MM.1S (cell line): Measurements from ENCODE around the gene TRAF3IP1.
"Not testable (repeated sequence)": the region's sequence is repeated elsewhere in the genome, so short reads cannot be mapped to it uniquely, and the experiment has no call there.

ENCODE experiments used
- DNase-seq: peaks from one replicate; pipeline ENCODE4 v3.0.0-alpha.2; 2015
- H2AFZ ChIP-seq: fragments of 300-600 bp; sonication (generic); 2 replicates; pipeline ENCODE4 v1.6.0; 2016; ENCODE audit warnings: antibody characterized with exemption, low read length
- H3F3A ChIP-seq: fragments of 300-600 bp; sonication (generic); 2 replicates; pipeline ENCODE4 v1.6.1; 2016; ENCODE audit warnings: mild to moderate bottlenecking, antibody characterized with exemption, low read length, moderate library complexity, mixed read lengths; ENCODE audit not compliant: insufficient read depth
- H3K27ac ChIP-seq: fragments of 300-600 bp; sonication (generic); 2 replicates; pipeline ENCODE4 v1.5.1; 2016; ENCODE audit warnings: mild to moderate bottlenecking, low read length
- H3K27me3 ChIP-seq: fragments of 300-600 bp; sonication (generic); replicated peaks from 2 replicates; pipeline ENCODE4 v1.6.0; 2016; ENCODE audit warnings: low read length; ENCODE audit not compliant: insufficient read depth
- H3K36me3 ChIP-seq: fragments of 300-600 bp; sonication (generic); replicated peaks from 2 replicates; pipeline ENCODE4 v1.6.1; 2016; ENCODE audit warnings: mild to moderate bottlenecking, low read length, mixed read lengths; ENCODE audit not compliant: insufficient read depth
- H3K4me1 ChIP-seq: fragments of 300-600 bp; sonication (generic); 2 replicates; pipeline ENCODE4 v1.6.1; 2016; ENCODE audit warnings: low read length, mixed read lengths
- H3K4me2 ChIP-seq: fragments of 300-600 bp; sonication (generic); 2 replicates; pipeline ENCODE4 v1.6.0; 2016; ENCODE audit warnings: low read depth, low read length
- H3K4me3 ChIP-seq: fragments of 300-600 bp; sonication (generic); 2 replicates; pipeline ENCODE4 v1.5.1; 2016; ENCODE audit warnings: low read length, mixed read lengths
- H3K79me2 ChIP-seq: fragments of 300-600 bp; sonication (generic); 2 replicates; pipeline ENCODE4 v1.6.1; 2016; ENCODE audit warnings: mixed run types, low read length, mixed read lengths
- H3K9ac ChIP-seq: fragments of 300-600 bp; sonication (generic); 2 replicates; pipeline ENCODE4 v1.6.1; 2016; ENCODE audit warnings: low read length, mixed read lengths
- H3K9me2 ChIP-seq: fragments of 300-600 bp; sonication (generic); replicated peaks from 2 replicates; pipeline ENCODE4 v1.6.1; 2016; ENCODE audit warnings: mild to moderate bottlenecking, low read length, mixed read lengths; ENCODE audit not compliant: insufficient read depth
- H3K9me3 ChIP-seq: fragments of 300-600 bp; sonication (generic); replicated peaks from 2 replicates; pipeline ENCODE4 v1.6.1; 2016; ENCODE audit warnings: mild to moderate bottlenecking, low read length, mixed read lengths; ENCODE audit not compliant: insufficient read depth
- H4K20me1 ChIP-seq: fragments of 300-600 bp; sonication (generic); 2 replicates; pipeline ENCODE4 v1.6.1; 2016; ENCODE audit warnings: mild to moderate bottlenecking, low read length, moderate library complexity, mixed read lengths; ENCODE audit not compliant: insufficient read depth
- CTCF ChIP-seq: fragments of 300-600 bp; sonication (generic); IDR thresholded peaks from 2 replicates; pipeline ENCODE4 v1.5.1; 2016; ENCODE audit warnings: antibody characterized with exemption, low read length, mixed read lengths
- EZH2 ChIP-seq: fragments of 300-600 bp; sonication (generic); optimal IDR thresholded peaks from 2 replicates; pipeline ENCODE3; 2017; ENCODE audit warnings: low read depth, mild to moderate bottlenecking, antibody characterized with exemption, low read length, mixed read lengths
- EZH2phosphoT487 ChIP-seq: fragments of 300-600 bp; sonication (generic); IDR thresholded peaks from 2 replicates; pipeline ENCODE4 v1.6.1; 2018; ENCODE audit warnings: antibody characterized with exemption, low read length

The TRAF3IP1 gene

GRCh38 chr2:238441262-238442114 lies 121.2 kb downstream of the TRAF3IP1 start:
- Histone ChIP-seq H3K9me3 (no peaks in the 10 kb centered on the region), H3K9ac (no peak overlapping the region), H3K36me3 (peaks cover 3% of the 10 kb centered on the region; the same call in 1 of the 2 replicates), H3K27me3 (no peaks in the 10 kb centered on the region), H3K27ac (no peak overlapping the region), H3K4me2 (no peak overlapping the region), H3F3A (no peaks in the 10 kb centered on the region), H4K20me1 (no peaks in the 10 kb centered on the region), H3K9me2 (no peaks in the 10 kb centered on the region), H3K4me3 (no peak overlapping the region), H2AFZ (no peak overlapping the region), H3K79me2 (peaks cover 32% of the 10 kb centered on the region), H3K4me1 (no peaks in the 10 kb centered on the region)
- no peak for DNase-seq
- TF ChIP-seq EZH2phosphoT487 (no peak), EZH2 (no peak), CTCF (no peak)

GRCh38 chr2:238442257-238442656 lies 121.9 kb downstream of the TRAF3IP1 start:
- H3K4me1 ChIP-seq, H3K4me2 ChIP-seq, H3K4me3 ChIP-seq, H3K27ac ChIP-seq, H4K20me1 ChIP-seq, H3K9me3 ChIP-seq, DNase-seq, H3K36me3 ChIP-seq, H2AFZ ChIP-seq, H3K27me3 ChIP-seq, H3F3A ChIP-seq, H3K9me2 ChIP-seq, H3K9ac ChIP-seq: not testable (repeated sequence)
- peaks cover 32% of the 10 kb centered on the region for H3K79me2 ChIP-seq

- peaks cover 3% of the 10 kb centered on the region; the same call in 1 of the 2 replicates for H3K36me3 ChIP-seq
- DNase-seq, result no peak
- H4K20me1 ChIP-seq, result no peaks in the 10 kb centered on the region
Measured at GRCh38 chr2:238444242-238444641, 123.9 kb downstream of the TRAF3IP1 start.

More at GRCh38 chr2:238444242-238444641, 123.9 kb downstream of the TRAF3IP1 start:
- H3K27me3 ChIP-seq, result no peaks in the 10 kb centered on the region
- no peaks in the 10 kb centered on the region for H3K4me1 ChIP-seq
- no peak overlapping the region for H3K4me3 ChIP-seq
- H3K79me2 ChIP-seq, result peaks cover 26% of the 10 kb centered on the region
- H2AFZ ChIP-seq, result no peak overlapping the region
- TF ChIP-seq CTCF (no peak), EZH2phosphoT487 (no peak), EZH2 (no peak)
- no peaks in the 10 kb centered on the region for H3F3A ChIP-seq
- no peak overlapping the region for H3K4me2 ChIP-seq
- H3K9me3 ChIP-seq, result no peaks in the 10 kb centered on the region
- no peaks in the 10 kb centered on the region for H3K9me2 ChIP-seq
- H3K9ac ChIP-seq, result no peak overlapping the region
- no peak overlapping the region for H3K27ac ChIP-seq
